Uterus (tissue), 2 donors: ENCODE data around the gene LRBA.

Experiments
- POLR2A ChIP-seq, 2 donors: fragments of 450-650 bp; IDR thresholded peaks; one replicate each; pipeline ENCODE4 v1.6.1; 2016; ENCODE audit warnings: antibody characterized with exemption in 2 of 2, mild to moderate bottlenecking in 1 of 2, moderate library complexity in 1 of 2
- TF ChIP-seq, protein P1 (sequence below), 4 experiments: fragments of 200-600 bp in 2 of 4; fragments of 450-650 bp in 2 of 4; sonication (generic) in 2 of 4; IDR thresholded peaks; one replicate each; pipeline ENCODE4 v1.5.1; 2016 to 2019; ENCODE audit warnings: antibody characterized with exemption in 4 of 4, mild to moderate bottlenecking in 2 of 4, moderate library complexity in 1 of 4

DNA sequence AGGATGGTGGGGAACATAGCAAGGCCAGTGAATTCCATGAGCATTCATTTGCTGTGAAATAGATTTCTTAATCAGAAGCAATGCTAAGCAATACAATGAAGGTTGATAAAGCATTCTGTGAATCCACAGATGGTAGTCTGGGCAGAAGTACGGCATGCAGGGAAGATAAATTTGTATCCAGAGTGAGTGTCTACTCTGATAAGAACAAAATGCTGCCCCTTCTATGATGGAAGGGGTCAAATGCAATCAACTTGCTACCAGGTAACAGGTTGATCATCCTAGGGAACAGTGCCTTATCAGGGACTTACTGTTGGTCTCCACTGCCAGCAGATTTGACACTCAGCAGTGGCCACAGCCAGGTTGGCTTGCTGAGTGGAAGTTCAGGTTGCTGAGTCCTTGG, 243.7 kb downstream of the LRBA start:
- no peak for TF ChIP-seq POLR2A (IDR thresholded peaks at IDR 0.05)
- TF ChIP-seq, protein P1, sequence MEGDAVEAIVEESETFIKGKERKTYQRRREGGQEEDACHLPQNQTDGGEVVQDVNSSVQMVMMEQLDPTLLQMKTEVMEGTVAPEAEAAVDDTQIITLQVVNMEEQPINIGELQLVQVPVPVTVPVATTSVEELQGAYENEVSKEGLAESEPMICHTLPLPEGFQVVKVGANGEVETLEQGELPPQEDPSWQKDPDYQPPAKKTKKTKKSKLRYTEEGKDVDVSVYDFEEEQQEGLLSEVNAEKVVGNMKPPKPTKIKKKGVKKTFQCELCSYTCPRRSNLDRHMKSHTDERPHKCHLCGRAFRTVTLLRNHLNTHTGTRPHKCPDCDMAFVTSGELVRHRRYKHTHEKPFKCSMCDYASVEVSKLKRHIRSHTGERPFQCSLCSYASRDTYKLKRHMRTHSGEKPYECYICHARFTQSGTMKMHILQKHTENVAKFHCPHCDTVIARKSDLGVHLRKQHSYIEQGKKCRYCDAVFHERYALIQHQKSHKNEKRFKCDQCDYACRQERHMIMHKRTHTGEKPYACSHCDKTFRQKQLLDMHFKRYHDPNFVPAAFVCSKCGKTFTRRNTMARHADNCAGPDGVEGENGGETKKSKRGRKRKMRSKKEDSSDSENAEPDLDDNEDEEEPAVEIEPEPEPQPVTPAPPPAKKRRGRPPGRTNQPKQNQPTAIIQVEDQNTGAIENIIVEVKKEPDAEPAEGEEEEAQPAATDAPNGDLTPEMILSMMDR (IDR thresholded peaks at IDR 0.05): no peak
